Esophagus squamous epithelium (tissue), 5 donors: ENCODE results near the gene HOXB9. TPM values are rescaled to one million over a fixed set of nuclear protein-coding genes. Genes with fewer than 3 reads are reported as not detected.

Experiments
- DNase-seq: peaks from one replicate; lab custom pipeline; 2025; lab: John Stamatoyannopoulos, UW
- H3K27ac ChIP-seq, 4 donors: fragments of 200-600 bp; sonication (generic); one replicate each; pipeline ENCODE4 v1.5.1; 2016 to 2019; ENCODE audit warnings: mild to moderate bottlenecking in 1 of 4
- H3K27me3 ChIP-seq, 4 donors: fragments of 200-600 bp; sonication (generic); 1 replicate in 3 of 4; 2 replicates in 1 of 4; pipeline versions ENCODE4 v1.5.1 to v1.6.0; 2017 to 2021; ENCODE audit warnings: antibody characterized with exemption in 1 of 4
- H3K36me3 ChIP-seq, 3 donors: fragments of 200-600 bp; sonication (generic); one replicate each; pipeline ENCODE4 v1.5.1; 2016 to 2019
- H3K4me1 ChIP-seq, 3 donors: fragments of 200-600 bp; sonication (generic); one replicate each; pipeline ENCODE4 v1.5.1; 2017 to 2019
- H3K4me3 ChIP-seq, 4 donors: fragments of 200-600 bp; sonication (generic); 1 replicate in 3 of 4; 2 replicates in 1 of 4; pipeline ENCODE4 v1.5.1; 2016 to 2019; ENCODE audit warnings: mild to moderate bottlenecking in 2 of 4, moderate library complexity in 1 of 4
- H3K9me3 ChIP-seq, 3 donors: fragments of 200-600 bp; sonication (generic); one replicate each; pipeline ENCODE4 v1.5.1; 2016 to 2019
- POLR2A ChIP-seq, 4 donors: fragments of 450-650 bp; IDR thresholded peaks; one replicate each; pipeline ENCODE4 v1.6.1; 2017; ENCODE audit warnings: antibody characterized with exemption in 4 of 4, mild to moderate bottlenecking in 4 of 4, moderate library complexity in 3 of 4
- WGBS, 2 donors: methylation state at CpG; one replicate each; pipeline ENCODE4 v1.1.5; 2018; 5-methylcytosine and 5-hydroxymethylcytosine counted together
- intact Hi-C: fragments of 100-400 bp; cut with DNase I; formaldehyde crosslinking; loops from one replicate; pipeline ENCODE4 v1.15.0; 2022
- total RNA-seq, 4 donors: library from RNA; depleted of rRNA; stranded (reverse); fragments of >200 nt; gene quantifications; one replicate each; pipeline ENCODE4 v1.1.0, GENCODE V29; 2016
- TF ChIP-seq, protein P1 (sequence below), 6 experiments: fragments of 450-650 bp in 4 of 6; fragments of 200-600 bp in 2 of 6; sonication (generic) in 2 of 6; IDR thresholded peaks; one replicate each; pipeline ENCODE4 v1.5.1; 2016 to 2019; ENCODE audit warnings: antibody characterized with exemption in 6 of 6, mild to moderate bottlenecking in 4 of 6, moderate library complexity in 4 of 6
- donor health status: DM: yes; HTN: yes; CAD: no.

The HOXB9 gene
- total RNA-seq, 4 donors from 2014 or later: not detected

DNA sequence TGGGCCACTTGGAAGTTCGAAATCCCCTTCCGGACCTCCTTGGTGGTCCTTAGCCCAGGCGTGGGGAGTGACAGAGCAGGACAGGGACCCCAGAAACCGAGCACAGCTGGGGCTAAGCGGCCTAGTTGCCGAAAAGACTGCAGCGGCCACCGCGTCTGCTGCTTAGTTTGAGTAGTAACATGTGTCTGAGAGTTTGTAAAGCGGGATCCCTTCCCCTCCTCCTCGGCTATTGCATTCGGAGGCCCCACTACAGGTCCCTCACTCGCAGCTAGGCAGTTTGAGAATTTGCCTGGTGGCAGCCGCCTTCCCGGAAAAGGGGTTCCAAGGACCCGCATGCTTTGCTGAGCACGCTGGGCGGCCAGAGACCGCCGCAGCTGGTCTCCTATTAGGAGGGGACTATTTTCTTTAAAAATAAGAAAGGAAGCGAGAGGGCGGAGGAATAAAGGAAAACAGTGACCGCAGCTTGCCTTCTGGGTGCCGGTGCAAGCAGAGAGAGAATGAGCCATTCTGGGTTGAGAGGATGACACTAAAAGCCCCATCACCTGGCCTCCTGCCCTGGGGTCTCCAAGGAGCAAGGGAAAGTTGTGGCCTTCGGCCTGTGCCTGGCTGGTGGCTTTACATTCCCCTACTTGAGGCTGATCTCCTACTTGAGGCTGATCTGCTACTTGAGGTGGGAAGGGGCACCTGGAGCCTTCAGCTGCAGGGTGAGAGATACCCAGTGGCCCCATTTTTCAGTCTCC lies 31.4 kb downstream of the HOXB9 start:
- TF ChIP-seq, protein P1, sequence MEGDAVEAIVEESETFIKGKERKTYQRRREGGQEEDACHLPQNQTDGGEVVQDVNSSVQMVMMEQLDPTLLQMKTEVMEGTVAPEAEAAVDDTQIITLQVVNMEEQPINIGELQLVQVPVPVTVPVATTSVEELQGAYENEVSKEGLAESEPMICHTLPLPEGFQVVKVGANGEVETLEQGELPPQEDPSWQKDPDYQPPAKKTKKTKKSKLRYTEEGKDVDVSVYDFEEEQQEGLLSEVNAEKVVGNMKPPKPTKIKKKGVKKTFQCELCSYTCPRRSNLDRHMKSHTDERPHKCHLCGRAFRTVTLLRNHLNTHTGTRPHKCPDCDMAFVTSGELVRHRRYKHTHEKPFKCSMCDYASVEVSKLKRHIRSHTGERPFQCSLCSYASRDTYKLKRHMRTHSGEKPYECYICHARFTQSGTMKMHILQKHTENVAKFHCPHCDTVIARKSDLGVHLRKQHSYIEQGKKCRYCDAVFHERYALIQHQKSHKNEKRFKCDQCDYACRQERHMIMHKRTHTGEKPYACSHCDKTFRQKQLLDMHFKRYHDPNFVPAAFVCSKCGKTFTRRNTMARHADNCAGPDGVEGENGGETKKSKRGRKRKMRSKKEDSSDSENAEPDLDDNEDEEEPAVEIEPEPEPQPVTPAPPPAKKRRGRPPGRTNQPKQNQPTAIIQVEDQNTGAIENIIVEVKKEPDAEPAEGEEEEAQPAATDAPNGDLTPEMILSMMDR (IDR thresholded peaks at IDR 0.05): no peak
- no peak for TF ChIP-seq POLR2A (IDR thresholded peaks at IDR 0.05)
- Histone ChIP-seq H3K9me3 (no peaks in the 10 kb centered on the region), H3K4me3 (no peak overlapping the region), H3K27ac (no peak overlapping the region), H3K27me3 (peaks cover 0 to 100% (median 52%) of the 10 kb centered on the region in 4 donors), H3K4me1 (peaks cover 19 to 57% (median 45%) of the 10 kb centered on the region in 3 donors), H3K36me3 (no peaks in the 10 kb centered on the region)
- 59 to 90% methylated on average over 10 to 12 of the region's 25 CpGs for WGBS, 2 donors
- no peak for DNase-seq
- intact Hi-C loops: loop anchor here (5.0 kb wide), 2 partner anchors 247 to 257 kb away; no protein-coding TSS in a partner anchor

DNA sequence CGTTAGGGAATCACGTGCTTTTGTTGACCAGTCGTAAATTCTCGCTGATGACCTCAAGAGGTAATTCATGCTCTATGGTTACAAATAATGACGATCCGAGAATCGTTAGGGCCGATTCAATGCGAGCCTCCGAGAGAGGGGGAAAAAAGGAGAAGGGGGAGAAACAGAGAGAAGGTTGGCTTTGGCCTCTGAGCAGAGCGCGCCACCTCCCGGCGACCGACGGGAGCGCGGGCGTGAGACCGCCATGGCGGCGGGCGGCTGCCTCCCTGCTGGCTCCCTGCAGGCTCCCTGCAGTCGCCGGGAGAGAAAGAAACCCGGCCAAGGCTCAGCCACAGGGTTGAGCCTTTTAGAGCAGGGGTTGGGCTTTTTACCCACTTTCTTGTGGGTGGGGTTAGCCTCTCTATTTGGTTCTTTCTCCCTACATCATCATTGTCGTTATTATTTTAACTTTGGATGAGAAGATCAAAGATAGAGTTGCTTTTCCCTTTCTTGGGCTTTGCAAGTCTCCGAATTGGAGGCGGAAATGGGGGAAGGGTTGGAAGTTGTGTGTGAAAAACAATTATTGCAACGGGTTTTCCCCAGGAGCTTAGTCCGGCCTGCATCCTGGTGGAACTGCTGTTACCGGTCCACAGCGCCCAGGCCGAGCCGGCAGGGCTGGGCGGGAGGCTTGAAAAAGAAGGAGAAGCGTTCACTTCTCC lies 32.2 kb downstream of the HOXB9 start:
- intact Hi-C loops: loop anchor here (5.0 kb wide), 1 partner anchor 257 kb away; no protein-coding TSS in a partner anchor
- peaks cover 0 to 100% (median 46%) of the 10 kb centered on the region in 4 donors for H3K27me3 ChIP-seq
- DNase-seq: no peak
- H3K4me1 ChIP-seq: peaks cover 19 to 57% (median 45%) of the 10 kb centered on the region in 3 donors
- WGBS, 2 donors: 2 to 20% methylated on average over 29 to 37 of the region's 37 CpGs
- H3K9me3 ChIP-seq: no peaks in the 10 kb centered on the region
- H3K27ac ChIP-seq: peak overlapping the region in 3 of 4 donors; percentile 17 to 69 (median 49)
- no peaks in the 10 kb centered on the region for H3K36me3 ChIP-seq
- peak overlapping the region; percentile 25 to 71 (median 42) for H3K4me3 ChIP-seq
- TF ChIP-seq, protein P1 (IDR thresholded peaks at IDR 0.05): peak; percentile 82 to 95 (median 92)
- no peak for TF ChIP-seq POLR2A (IDR thresholded peaks at IDR 0.05)

DNA sequence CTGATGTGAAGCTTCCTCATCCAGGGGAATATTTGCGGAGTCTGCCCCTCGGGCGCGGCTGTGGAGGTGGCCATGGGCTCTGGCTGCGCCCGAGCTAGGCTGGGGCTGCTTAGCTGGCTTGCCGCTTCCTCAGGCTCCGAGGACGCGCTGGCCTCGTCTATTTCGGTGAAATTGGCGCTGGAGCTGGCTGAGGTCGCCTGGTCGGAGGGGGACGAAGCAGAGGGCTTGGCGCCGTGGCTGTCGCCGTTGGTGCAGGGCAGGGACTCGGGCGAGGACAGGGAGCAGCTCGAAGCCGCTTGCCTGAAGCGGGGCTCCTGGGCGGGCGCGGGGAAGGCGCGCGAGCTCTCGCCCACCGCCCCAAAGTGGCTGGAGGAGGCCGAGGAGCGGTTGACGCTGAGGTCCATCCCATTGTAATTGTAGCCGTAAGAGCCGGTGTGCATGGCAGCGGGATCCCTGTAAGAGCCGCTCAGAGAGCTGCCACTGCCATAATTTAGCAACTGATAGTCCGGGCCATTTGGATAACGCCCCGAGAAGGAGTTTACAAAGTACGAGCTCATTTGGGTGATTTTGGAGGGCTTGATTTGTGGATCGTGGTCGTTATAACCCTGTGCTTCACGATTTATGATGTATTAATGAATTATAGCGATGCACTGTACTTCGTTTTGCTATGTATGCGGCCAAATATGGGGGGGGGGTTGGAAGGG lies 32.9 kb downstream of the HOXB9 start, which contains the start of gene HOXB5:
Gene HOXB5 (minus strand): TSS at position 654 of the 704 bp plus-strand sequence. CDS start 97 bp downstream, at position 557.
- 3 to 5% methylated on average over 14 to 25 of the region's 50 CpGs for WGBS, 2 donors
- TF ChIP-seq, protein P1 (IDR thresholded peaks at IDR 0.05): no peak
- no peak for TF ChIP-seq POLR2A (IDR thresholded peaks at IDR 0.05)
- intact Hi-C loops: loop anchor here (5.0 kb wide), 1 partner anchor 256 kb away; no protein-coding TSS in a partner anchor
- Histone ChIP-seq H3K4me1 (peaks cover 19 to 55% (median 45%) of the 10 kb centered on the region in 3 donors), H3K4me3 (peak within 1 kb of the TSS; percentile 25 to 71 (median 42)), H3K36me3 (no peaks in the 10 kb centered on the region), H3K27ac (peak within 1 kb of the TSS; percentile 11 to 69 (median 33)), H3K9me3 (no peaks in the 10 kb centered on the region), H3K27me3 (peaks cover 0 to 100% (median 41%) of the 10 kb centered on the region in 4 donors)
- no peak for DNase-seq

DNA sequence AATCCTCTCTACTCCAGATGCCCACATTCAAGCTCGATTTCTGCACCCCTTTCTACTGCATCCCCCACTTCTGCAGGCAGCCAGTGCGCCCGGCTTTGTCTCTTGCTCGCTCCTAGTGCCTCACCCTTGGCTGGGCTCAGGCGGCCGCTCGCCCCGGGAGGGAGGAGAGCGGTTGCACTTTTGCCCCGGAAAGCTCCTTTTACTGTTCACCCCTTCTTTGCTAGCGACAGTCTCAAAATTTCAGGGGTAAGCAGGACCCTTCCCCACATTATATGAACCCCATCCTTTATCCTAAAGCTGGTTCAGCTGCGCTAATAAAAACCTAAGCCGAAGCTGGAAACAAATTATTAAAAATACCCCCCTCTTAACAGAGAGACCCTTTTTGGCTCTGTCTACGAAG lies 33.6 kb downstream of the HOXB9 start:
- DNase-seq: no peak
- TF ChIP-seq, protein P1 (IDR thresholded peaks at IDR 0.05): no peak
- no peak for TF ChIP-seq POLR2A (IDR thresholded peaks at IDR 0.05)
- intact Hi-C loops: loop anchor here (5.0 kb wide), 1 partner anchor 255 kb away; no protein-coding TSS in a partner anchor
- Histone ChIP-seq H3K36me3 (no peaks in the 10 kb centered on the region), H3K27ac (peak overlapping the region in 3 of 4 donors; percentile 17 to 69 (median 49)), H3K27me3 (peaks cover 0 to 100% (median 34%) of the 10 kb centered on the region in 4 donors), H3K9me3 (no peaks in the 10 kb centered on the region), H3K4me1 (peaks cover 12 to 48% (median 38%) of the 10 kb centered on the region in 3 donors), H3K4me3 (peak overlapping the region in 3 of 4 donors; percentile 38 to 71 (median 46))
- 6 to 19% methylated on average over 12 to 14 of the region's 14 CpGs for WGBS, 2 donors
